ENCODE data around the gene EIF1AD. TPM values are rescaled to one million over a fixed set of nuclear protein-coding genes. Genes with fewer than 3 reads are reported as not detected.

The EIF1AD gene
- total RNA-seq, 3 donors from 2014 or later, result 31.0 to 33.1 (median 31.0) TPM

DNA sequence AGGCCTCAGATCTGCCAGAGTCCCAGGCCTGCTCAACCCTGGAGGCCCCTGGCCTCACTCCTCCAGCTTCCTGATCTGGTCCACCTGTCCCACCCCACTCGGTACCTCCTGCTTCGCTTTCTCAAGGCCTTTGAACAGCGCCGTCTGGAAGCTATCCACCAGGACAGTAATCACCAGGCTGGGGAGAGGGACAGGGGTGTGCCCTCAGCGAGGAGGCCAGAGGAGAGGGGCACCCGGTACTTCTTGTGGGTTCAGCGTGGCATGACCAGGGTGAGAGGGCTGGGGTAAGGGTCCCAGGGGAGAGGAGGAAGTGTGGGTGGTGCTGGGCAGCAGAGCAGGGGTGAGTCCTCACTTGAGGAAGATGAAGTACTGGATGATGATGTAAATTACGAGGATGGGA, 18.3 kb upstream of the EIF1AD start:
- DNase-seq (ENCODE audit: low spot score in 2 of 2), result no peak
- H3K36me3 ChIP-seq, result no peaks in the 10 kb centered on the region
- H3K4me3 ChIP-seq, result no peak overlapping the region
- H3K27me3 ChIP-seq, result peaks cover 0 to 7% of the 10 kb centered on the region in 2 donors
- no peak overlapping the region for H3K27ac ChIP-seq
- no peaks in the 10 kb centered on the region for H3K9me3 ChIP-seq
- no peaks in the 10 kb centered on the region for H3K4me1 ChIP-seq
- intact Hi-C loops (cut with DNase I; ENCODE audit: low total_unique reads), result no loop called here
- TF ChIP-seq POLR2A (IDR thresholded peaks at IDR 0.05) (no peak), POLR2AphosphoS5 (IDR thresholded peaks at IDR 0.05) (no peak)
- TF ChIP-seq, protein P1, sequence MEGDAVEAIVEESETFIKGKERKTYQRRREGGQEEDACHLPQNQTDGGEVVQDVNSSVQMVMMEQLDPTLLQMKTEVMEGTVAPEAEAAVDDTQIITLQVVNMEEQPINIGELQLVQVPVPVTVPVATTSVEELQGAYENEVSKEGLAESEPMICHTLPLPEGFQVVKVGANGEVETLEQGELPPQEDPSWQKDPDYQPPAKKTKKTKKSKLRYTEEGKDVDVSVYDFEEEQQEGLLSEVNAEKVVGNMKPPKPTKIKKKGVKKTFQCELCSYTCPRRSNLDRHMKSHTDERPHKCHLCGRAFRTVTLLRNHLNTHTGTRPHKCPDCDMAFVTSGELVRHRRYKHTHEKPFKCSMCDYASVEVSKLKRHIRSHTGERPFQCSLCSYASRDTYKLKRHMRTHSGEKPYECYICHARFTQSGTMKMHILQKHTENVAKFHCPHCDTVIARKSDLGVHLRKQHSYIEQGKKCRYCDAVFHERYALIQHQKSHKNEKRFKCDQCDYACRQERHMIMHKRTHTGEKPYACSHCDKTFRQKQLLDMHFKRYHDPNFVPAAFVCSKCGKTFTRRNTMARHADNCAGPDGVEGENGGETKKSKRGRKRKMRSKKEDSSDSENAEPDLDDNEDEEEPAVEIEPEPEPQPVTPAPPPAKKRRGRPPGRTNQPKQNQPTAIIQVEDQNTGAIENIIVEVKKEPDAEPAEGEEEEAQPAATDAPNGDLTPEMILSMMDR (IDR thresholded peaks at IDR 0.05), result no peak

DNA sequence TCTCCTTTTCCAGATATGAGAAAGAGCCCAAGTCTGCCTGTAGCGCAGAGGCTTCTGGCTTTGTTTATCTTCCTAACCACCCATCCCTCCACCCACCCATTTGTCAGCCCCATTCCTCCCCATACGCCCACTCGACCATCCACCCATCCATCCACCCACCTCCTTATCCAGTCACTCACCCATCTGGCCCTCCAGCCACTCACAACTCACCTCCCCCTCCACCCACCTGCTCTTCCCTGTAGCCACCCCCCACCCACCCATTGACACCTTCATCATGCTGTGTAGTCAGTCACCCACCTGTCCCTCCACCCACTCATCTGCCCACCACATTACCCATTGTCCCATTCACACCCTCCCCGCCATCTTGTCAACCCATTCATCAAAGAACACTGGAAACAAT, 15.4 kb upstream of the EIF1AD start:
- peaks cover 0 to 6% of the 10 kb centered on the region in 2 donors for H3K27me3 ChIP-seq
- no peaks in the 10 kb centered on the region for H3K9me3 ChIP-seq
- peaks cover 0 to under 1% of the 10 kb centered on the region in 2 donors for H3K4me1 ChIP-seq
- no peak overlapping the region for H3K4me3 ChIP-seq
- H3K36me3 ChIP-seq, result no peaks in the 10 kb centered on the region
- intact Hi-C loops (cut with DNase I; ENCODE audit: low total_unique reads), result no loop called here
- TF ChIP-seq POLR2A (IDR thresholded peaks at IDR 0.05) (no peak), POLR2AphosphoS5 (IDR thresholded peaks at IDR 0.05) (no peak)
- TF ChIP-seq, protein P1 (IDR thresholded peaks at IDR 0.05), result no peak
- no peak for DNase-seq (ENCODE audit: low spot score in 2 of 2)
- H3K27ac ChIP-seq, result no peak overlapping the region

DNA sequence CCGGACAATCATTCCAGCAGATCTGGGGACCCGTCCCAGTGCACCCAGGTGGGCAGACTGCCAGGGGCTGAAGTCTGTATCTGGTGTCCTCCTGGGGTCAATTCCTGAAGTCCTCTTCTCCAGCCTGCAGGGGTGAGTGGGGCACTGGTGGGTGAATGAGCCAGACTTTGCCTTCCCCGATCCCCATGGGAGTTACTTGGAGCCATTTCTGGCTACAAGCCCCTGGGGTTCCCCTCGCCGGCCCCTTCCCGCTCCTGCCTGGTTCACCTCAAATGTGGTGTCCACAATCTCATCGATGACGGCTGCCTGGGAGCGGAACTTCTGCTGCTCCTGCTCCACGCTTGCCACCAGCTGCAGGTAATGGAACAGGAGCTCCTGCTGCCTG, 14.8 kb upstream of the EIF1AD start:
- no peak for DNase-seq (ENCODE audit: low spot score in 2 of 2)
- intact Hi-C loops (cut with DNase I; ENCODE audit: low total_unique reads), result no loop called here
- Histone ChIP-seq H3K27me3 (peaks cover 0 to 6% of the 10 kb centered on the region in 2 donors), H3K9me3 (no peaks in the 10 kb centered on the region), H3K4me3 (no peak overlapping the region), H3K27ac (no peak overlapping the region), H3K36me3 (no peaks in the 10 kb centered on the region), H3K4me1 (peaks cover 0 to 6% of the 10 kb centered on the region in 2 donors)
- TF ChIP-seq POLR2A (IDR thresholded peaks at IDR 0.05), result no peak
- TF ChIP-seq, protein P1 (IDR thresholded peaks at IDR 0.05), result no peak
- TF ChIP-seq POLR2AphosphoS5 (IDR thresholded peaks at IDR 0.05), result no peak

DNA sequence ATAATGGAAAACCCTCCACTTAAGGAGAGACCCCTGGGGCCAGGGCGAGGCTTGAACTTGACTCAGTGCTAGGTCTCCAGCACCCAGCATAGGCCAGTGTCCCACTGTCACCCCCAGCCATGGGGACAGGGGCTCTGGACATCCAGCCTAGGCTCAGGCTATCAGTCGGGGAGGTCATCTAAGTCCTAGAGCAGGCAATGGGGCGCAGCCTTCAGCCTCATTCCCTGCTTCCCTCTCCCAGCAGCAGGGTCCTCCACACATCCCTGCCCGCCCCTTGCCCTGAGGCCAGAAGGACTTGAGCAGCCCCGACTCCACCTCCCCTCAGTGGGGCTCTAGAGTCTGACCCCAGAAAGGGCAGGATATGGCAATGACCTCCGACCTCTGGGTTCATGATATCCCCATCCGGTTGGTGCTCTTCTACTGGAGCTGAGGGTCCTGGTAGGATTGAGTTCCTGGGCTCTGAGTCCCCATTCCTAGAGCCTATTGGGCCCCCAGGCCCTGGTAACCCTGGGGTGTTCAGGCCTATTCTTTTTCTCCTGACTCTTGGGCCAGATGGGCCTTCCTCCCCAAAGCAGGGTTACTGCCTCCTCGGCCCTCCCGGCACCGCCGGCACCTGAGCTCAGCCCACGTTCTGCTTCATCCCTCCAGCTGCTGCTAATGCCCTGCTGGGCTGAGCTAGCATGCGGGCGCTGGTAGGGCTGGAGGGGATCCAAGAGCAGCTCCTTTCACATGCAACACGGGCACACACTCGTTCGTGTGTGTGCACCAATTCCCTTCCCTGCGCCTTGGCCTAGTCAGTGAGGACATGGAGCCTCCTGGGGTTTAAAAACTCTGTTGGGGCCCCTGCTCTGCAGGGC, 14.2 kb upstream of the EIF1AD start:
- intact Hi-C loops (cut with DNase I; ENCODE audit: low total_unique reads), result no loop called here
- no peak overlapping the region for H3K4me3 ChIP-seq
- no peaks in the 10 kb centered on the region for H3K9me3 ChIP-seq
- H3K4me1 ChIP-seq, result peaks cover 0 to 9% of the 10 kb centered on the region in 2 donors
- no peak for TF ChIP-seq POLR2AphosphoS5 (IDR thresholded peaks at IDR 0.05)
- TF ChIP-seq, protein P1 (IDR thresholded peaks at IDR 0.05), result no peak
- no peak for TF ChIP-seq POLR2A (IDR thresholded peaks at IDR 0.05)
- peaks cover 0 to 6% of the 10 kb centered on the region in 2 donors for H3K27me3 ChIP-seq
- no peak for DNase-seq (ENCODE audit: low spot score in 2 of 2)
- H3K36me3 ChIP-seq, result no peaks in the 10 kb centered on the region
- H3K27ac ChIP-seq, result peak overlapping the region in 1 of 2 donors; percentile 63

DNA sequence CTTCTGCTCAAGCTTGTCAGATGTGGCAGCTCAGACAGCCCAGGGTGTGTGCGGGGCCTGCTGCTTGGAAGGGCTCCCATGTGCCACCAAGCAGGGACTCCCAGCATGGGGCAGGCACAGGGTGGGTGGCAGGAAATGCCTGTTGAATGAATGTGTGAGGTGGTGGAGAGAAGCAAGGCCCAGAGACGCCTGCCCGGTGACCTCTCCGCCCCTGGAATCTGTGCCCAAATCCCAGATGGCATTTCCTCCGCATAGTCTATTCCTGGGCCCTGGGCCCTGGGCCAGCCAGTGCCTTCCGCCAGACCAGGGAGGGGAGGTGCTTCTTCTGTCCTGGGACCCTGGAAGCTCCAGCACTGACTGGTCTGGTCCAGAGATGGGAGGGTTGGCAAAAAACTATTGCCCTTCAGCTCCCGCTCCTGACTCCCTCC, 13.5 kb upstream of the EIF1AD start:
- TF ChIP-seq POLR2A (IDR thresholded peaks at IDR 0.05) (no peak), POLR2AphosphoS5 (IDR thresholded peaks at IDR 0.05) (no peak)
- TF ChIP-seq, protein P1 (IDR thresholded peaks at IDR 0.05), result no peak
- Histone ChIP-seq H3K4me3 (no peak overlapping the region), H3K4me1 (peaks cover 0 to 9% of the 10 kb centered on the region in 2 donors), H3K36me3 (no peaks in the 10 kb centered on the region), H3K9me3 (no peaks in the 10 kb centered on the region), H3K27ac (peak overlapping the region in 1 of 2 donors; percentile 63), H3K27me3 (peaks cover 0 to 6% of the 10 kb centered on the region in 2 donors)
- intact Hi-C loops (cut with DNase I; ENCODE audit: low total_unique reads), result no loop called here
- DNase-seq (ENCODE audit: low spot score in 2 of 2), result no peak

All from breast epithelium (tissue), 4 donors.